Fibroblast of skin of right quadriceps (primary cell): ENCODE measurements around the gene MAML3.

Experiments used
- DNase-seq: peaks from one replicate; pipeline ENCODE4 v3.0.0-alpha.2; 2013

MAML3 gene

DNA sequence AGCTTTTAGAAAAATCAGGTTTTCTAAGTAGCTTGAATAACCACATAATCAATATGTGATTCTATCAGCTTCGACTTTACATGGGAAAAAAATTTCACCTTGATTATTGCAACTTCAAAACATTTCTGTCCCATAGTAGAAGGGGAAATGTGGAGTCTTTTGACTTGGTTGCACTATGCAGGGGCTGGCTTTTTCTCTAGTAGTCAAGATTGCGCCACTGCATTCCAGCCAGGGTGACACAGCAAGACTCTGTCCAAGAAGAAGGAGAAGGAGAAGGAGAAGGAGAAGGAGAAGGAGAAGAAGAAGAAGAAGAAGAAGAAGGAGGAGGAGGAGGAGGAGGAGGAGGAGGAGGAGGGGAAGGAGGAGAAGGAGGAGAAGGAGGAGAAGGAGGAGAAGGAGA lies 84.9 kb downstream of the MAML3 start:
- peak; percentile 74 for DNase-seq

DNA sequence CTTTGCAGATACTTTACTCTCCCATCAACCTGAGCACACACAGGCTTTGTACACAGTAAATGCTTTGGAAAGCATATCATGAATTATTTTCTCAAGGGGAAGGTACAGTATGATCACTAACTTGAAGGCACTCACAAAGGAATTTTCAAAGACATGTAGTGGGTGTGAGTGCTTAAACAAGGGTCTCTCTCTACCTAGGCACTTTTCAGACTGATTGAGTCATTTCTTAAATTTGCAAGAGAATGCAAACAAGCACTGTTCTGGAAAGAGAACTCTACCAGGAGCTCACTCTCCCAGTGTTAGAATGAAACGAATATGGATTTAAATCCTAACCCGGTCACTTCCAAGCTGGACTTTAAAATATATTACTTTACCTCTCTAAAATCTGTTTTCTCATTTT lies 85.7 kb downstream of the MAML3 start:
- no peak for DNase-seq

DNA sequence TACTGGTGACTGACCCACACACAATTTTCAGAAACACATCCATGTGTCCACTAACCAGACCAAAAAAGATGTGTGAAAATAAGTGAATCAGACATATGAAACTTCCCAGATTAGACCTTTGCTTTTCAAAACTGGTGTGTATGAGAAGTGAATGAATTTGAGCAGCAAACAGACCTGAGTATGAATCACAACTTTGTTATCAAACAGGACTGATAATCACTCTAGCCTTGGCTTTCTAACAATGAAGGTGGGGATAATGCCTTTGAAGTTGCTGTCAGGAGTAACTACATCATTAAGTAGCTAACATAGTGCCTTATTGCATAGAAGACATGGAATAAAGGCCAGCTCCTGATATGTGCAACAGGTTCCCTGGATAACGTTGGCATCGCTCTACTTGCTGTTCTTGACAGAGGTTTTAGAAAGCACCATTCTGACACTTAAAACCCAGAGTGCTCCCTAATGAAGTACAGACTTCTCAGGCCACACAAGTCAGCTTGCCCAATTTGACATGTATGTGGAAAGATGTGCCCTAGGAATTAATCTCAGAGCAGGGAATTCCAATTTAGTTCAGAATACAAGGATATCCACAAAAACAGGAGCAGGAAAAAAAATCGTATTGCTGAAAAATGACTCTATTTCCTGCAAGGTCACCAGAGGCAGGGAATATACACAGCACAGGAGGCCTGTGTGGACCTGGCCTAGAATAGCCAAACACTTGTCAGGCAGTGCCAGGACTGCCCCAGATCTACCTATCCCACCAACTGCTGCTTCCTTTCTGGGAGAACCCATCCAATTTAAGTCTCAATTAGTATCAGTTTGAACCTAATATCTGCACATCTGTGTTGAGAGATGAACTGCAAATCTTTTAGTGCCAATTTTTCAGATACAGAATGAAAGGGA lies 87.7 kb downstream of the MAML3 start:
- DNase-seq, result no peak

- DNase-seq, result no peak
These were observed 88.6 kb downstream of the MAML3 start for GRCh38 chr4:140065393-140065792.

DNA sequence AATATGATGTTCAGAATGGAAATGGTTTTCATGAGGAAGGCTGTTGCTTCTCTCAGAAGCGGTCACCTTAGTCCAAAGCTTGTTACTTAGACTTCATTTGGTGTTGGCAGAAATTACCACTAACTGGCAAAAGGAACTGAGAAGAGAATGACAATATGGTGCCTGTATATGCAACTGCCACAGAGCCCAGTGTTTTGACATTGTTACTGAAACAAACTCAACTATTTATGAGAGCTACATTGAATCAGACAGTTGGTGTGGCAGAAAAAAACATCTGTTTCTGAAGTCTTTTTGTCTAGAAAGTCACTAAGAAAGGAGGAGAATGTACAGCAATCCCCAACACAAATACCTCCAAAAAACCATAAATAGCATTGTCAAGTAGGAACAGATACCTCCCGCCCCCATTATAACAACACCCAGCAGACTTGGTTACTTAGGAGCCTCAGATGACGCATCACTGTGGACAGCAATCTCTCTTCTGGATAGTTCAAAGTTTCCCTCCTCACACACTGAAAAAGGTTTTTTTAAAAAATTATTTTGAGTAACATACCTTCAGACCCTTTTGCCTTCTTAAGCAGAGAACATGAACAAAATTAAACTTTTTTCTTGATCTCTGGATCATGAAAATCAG lies 92.2 kb downstream of the MAML3 start:
- DNase-seq, result no peak

- peak; percentile 31 for DNase-seq
These were observed 92.8 kb downstream of the MAML3 start for GRCh38 chr4:140061194-140061593.

DNA sequence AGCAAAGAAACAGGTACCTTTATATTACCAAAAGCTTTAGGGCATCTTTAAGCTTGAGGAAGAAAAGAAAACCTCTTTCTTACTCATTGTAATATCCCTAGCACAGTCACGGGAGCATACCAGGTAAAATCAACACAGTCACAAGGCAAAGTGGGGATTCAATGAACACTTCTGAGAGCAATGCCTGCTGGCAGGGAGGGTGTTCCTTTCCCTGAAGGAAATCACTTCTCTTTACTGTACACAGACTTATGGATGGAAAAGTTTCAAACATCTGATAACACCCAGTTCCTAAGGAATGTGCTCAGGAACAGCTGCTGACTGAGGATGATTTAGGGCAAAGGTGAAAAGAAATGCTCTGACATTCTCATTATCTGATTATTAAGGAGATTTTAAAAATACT lies 94.8 kb downstream of the MAML3 start:
- DNase-seq, result no peak

- DNase-seq, result no peak
These were observed 96.3 kb downstream of the MAML3 start for GRCh38 chr4:140057701-140058100.

GRCh38 chr4:140056015-140056414 lies 98.0 kb downstream of the MAML3 start:
- DNase-seq, result no peak

- DNase-seq, result no peak
These were observed 99.1 kb downstream of the MAML3 start for GRCh38 chr4:140054861-140055260.

- no peak for DNase-seq
These were observed 100.8 kb downstream of the MAML3 start for GRCh38 chr4:140053185-140053584.

DNA sequence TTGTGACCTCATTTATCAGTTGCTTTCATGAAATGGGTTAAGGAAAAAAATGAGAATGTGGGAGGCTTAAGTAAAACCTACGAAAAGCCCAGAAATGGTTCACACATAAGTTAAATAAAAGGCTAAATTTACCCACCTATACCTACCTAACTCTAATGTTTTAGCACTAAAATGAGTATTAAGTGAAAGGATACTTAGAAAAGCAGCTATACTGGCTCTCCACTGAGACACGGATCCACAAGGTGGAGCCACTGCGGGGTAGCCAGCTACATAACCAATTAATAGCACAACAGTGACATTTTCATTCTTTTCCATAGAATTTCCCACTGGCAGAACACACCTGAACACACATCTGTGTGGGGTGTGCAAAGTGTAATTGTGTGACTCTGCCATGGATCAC lies 101.9 kb downstream of the MAML3 start:
- DNase-seq, result peak; percentile 39

GRCh38 chr4:140049849-140050637 lies 103.9 kb downstream of the MAML3 start:
- DNase-seq, result peak; percentile 36

DNA sequence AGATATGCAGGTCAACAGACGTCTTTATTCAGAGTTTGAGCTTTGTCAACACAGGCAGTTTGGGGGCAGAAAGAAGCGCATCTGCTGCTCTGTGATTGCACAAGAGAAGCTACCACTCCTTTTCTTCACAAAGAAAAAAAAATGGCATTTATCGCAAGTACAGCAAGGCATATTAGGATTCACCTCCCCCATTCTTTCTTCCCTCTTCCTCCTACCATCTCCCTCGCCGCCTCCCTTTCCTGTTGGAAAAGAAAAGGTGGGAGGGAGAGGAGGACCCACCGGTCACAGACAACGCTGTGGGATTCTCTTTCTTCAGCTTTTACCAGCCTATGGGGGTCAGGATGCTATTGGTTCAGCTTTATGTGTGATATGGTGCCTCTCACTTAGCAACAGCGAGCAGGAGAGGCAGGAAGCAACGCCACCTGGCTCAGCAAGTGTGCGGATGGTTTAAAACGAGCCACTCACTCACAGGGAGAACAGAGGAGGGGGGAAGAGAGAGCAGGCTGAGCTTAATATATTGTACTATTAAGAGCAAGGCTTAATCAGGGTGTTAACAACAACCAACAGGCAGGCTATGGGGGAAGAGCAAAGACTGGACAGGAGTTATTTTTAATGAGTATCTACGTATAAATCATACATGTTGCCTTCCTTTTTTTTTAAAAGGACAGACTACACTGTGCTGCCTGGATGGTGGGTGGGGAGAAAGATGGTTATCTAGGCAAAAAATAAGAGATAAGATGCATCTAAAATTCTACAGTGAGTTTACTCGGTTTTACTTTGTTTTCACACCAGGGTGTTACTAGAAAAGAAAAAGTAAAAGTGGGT lies 104.7 kb downstream of the MAML3 start:
- DNase-seq, result peak; percentile 52

DNA sequence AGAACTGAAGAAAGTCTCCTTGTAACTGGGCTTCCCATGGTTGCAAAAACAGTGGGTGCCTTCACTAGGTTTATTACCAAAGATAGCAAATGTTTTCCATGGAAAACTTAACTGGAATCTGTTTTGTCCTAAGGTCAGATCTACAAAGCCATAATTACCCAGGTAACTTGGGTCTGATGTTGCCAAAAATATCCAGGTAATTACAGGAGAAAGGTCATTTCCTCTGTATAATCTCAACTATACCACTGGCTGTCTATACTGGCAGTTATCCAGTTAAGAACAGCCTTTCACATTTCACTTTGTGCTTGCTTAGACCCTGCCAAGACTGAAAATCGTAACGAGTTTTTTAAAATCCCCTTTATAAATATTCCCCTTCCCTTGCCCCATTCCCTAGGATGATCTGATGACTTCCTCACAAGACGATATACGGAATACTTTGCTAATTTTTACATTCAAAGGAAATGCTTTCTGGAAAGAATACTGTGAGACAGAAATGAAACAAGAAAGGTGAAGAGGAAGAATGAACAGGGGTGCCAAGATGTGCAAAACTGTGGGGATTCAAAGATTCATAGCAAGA lies 105.5 kb downstream of the MAML3 start:
- DNase-seq, result no peak

- no peak for DNase-seq
These were observed 106.2 kb downstream of the MAML3 start for GRCh38 chr4:140047786-140048185.

DNA sequence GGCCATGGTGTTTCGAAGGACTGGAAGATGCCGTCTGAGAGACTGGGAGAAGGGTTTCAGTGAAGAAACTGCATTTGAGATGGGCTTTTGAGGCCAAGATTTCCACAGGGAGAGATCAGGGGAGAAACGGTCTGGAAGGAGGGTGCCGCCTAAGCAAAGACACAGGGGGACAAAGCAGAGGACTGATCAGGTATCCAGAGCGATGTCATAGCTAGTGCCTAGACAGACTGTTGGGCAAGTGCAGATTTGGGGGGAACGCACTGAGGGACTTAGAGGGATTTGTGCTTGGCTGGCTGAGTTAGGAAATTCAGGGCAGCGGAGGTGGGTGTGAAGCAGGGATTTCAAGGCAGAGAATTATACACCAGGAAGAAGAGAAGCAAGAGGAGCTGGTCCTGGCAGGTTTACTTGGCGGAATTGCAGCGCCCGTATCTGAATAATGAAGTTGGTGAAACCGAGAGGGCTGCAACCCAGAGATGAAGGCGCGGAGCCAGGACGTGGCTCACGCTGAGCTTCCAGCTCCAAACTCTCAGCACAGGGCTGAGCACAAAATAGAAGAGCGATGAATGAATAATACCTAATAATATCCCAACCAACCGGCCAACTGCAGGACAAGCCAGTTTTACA lies 106.9 kb downstream of the MAML3 start:
- DNase-seq, result no peak

DNA sequence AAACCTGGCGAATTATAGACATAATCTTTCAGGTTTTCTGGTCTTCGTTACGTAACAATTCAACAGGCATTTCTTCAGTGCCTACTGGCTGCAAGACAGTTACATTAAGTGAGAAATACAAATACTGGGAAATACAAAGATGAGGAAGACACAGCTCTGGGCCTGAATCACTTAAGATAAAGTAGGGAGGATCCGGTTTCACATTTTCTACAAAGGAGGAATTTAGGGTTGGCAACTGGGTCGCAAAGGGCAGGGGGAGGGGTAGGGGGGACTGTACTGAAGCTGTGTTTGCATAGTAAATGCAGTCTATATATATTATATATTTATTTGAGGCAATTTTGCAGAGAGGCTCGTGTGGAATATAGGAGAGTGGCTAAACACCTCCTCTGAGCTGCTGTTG lies 107.4 kb downstream of the MAML3 start:
- no peak for DNase-seq

GRCh38 chr4:140046016-140046415 lies 108.0 kb downstream of the MAML3 start:
- DNase-seq, result no peak

GRCh38 chr4:140044337-140044902 lies 109.6 kb downstream of the MAML3 start:
- DNase-seq, result no peak

GRCh38 chr4:140042634-140043033 lies 111.3 kb downstream of the MAML3 start:
- no peak for DNase-seq
